GM12864 (cell line): ENCODE measurements around the gene DUSP2.

Experiments used
- DNase-seq: peaks from one replicate; pipeline ENCODE4 v3.0.0-alpha.2; 2011; ENCODE audit warnings: low read depth
- H3K4me3 ChIP-seq: 2 replicates; pipeline ENCODE4 v1.5.1; 2011; ENCODE audit warnings: mild to moderate bottlenecking, low read depth, low read length, control low read depth
- CTCF ChIP-seq: IDR thresholded peaks from 2 replicates; pipeline ENCODE4 v1.5.1; 2011; ENCODE audit warnings: low read depth, mild to moderate bottlenecking, moderate library complexity, low read length, control low read depth, inconsistent platforms; ENCODE audit errors: missing control alignments

The DUSP2 gene

GRCh38 chr2:96108151-96108540, 37.1 kb downstream of the DUSP2 start:
- no peak overlapping the region for H3K4me3 ChIP-seq
- TF ChIP-seq CTCF: no peak
- no peak for DNase-seq

- no peak overlapping the region for H3K4me3 ChIP-seq
- DNase-seq: no peak
- TF ChIP-seq CTCF: no peak
Measured at GRCh38 chr2:96107708-96108065, 37.6 kb downstream of the DUSP2 start.

GRCh38 chr2:96106991-96107707, 38.1 kb downstream of the DUSP2 start:
- no peak for DNase-seq
- no peak for TF ChIP-seq CTCF
- no peak overlapping the region for H3K4me3 ChIP-seq

- no peak for DNase-seq
- no peak overlapping the region for H3K4me3 ChIP-seq
- no peak for TF ChIP-seq CTCF
Measured at GRCh38 chr2:96105994-96106715, 39.1 kb downstream of the DUSP2 start.

- no peak for TF ChIP-seq CTCF
- no peak for DNase-seq
- H3K4me3 ChIP-seq: no peak overlapping the region
Measured at GRCh38 chr2:96105152-96105915, 39.9 kb downstream of the DUSP2 start.

- no peak overlapping the region for H3K4me3 ChIP-seq
- DNase-seq: no peak
- no peak for TF ChIP-seq CTCF
Measured at GRCh38 chr2:96104487-96104861, 40.8 kb downstream of the DUSP2 start.
